HTERT RPE-1 (cell line): Measurements from ENCODE around the gene LAIR2.

Experiments
- in situ Hi-C: fragments of 300-500 bp; cut with MboI; formaldehyde crosslinking; loops from 4 replicates; pipeline ENCODE4 v1.14.3; 2020; ENCODE audit warnings: low sequenced_read_pairs

Gene LAIR2

GRCh38 chr19:54530866-54531265 is 28.2 kb downstream of the LAIR2 start:
- in situ Hi-C loops, result no loop called here

- in situ Hi-C loops, result no loop called here
Measured at GRCh38 chr19:54532528-54532927, 29.9 kb downstream of the LAIR2 start.

- in situ Hi-C loops, result no loop called here
Measured at GRCh38 chr19:54533476-54533875, 30.8 kb downstream of the LAIR2 start.

- in situ Hi-C loops, result no loop called here
Measured at GRCh38 chr19:54534156-54534555, 31.5 kb downstream of the LAIR2 start.

- in situ Hi-C loops, result no loop called here
Measured at GRCh38 chr19:54535601-54536000, 33.0 kb downstream of the LAIR2 start.

GRCh38 chr19:54536956-54537355 is 34.3 kb downstream of the LAIR2 start:
- in situ Hi-C loops, result no loop called here

- in situ Hi-C loops, result no loop called here
Measured at GRCh38 chr19:54541712-54542111, 39.1 kb downstream of the LAIR2 start.

GRCh38 chr19:54548806-54549205 is 46.2 kb downstream of the LAIR2 start:
- in situ Hi-C loops, result no loop called here

GRCh38 chr19:54549224-54549623 is 46.6 kb downstream of the LAIR2 start:
- in situ Hi-C loops, result no loop called here

GRCh38 chr19:54551293-54551692 is 48.7 kb downstream of the LAIR2 start:
- in situ Hi-C loops, result no loop called here

GRCh38 chr19:54551950-54552912 is 49.6 kb downstream of the LAIR2 start:
- in situ Hi-C loops, result no loop called here

GRCh38 chr19:54552913-54553310 is 50.3 kb downstream of the LAIR2 start:
- in situ Hi-C loops, result no loop called here

- in situ Hi-C loops, result no loop called here
Measured at GRCh38 chr19:54554006-54554405, 51.4 kb downstream of the LAIR2 start.

GRCh38 chr19:54554896-54555295 is 52.3 kb downstream of the LAIR2 start:
- in situ Hi-C loops, result no loop called here

GRCh38 chr19:54556194-54556593 is 53.6 kb downstream of the LAIR2 start:
- in situ Hi-C loops, result no loop called here

GRCh38 chr19:54558339-54558738 is 55.7 kb downstream of the LAIR2 start:
- in situ Hi-C loops, result no loop called here
